Measurements from ENCODE around the gene PIK3AP1. TPM values are rescaled to one million over a fixed set of nuclear protein-coding genes. Genes with fewer than 3 reads are reported as not detected.
"Not testable (repeated sequence)": the region's sequence is repeated elsewhere in the genome, so short reads cannot be mapped to it uniquely, and the experiment has no call there.

Gene PIK3AP1
- total RNA-seq, 1 donor from 2014 or later: 9.6 TPM

DNA sequence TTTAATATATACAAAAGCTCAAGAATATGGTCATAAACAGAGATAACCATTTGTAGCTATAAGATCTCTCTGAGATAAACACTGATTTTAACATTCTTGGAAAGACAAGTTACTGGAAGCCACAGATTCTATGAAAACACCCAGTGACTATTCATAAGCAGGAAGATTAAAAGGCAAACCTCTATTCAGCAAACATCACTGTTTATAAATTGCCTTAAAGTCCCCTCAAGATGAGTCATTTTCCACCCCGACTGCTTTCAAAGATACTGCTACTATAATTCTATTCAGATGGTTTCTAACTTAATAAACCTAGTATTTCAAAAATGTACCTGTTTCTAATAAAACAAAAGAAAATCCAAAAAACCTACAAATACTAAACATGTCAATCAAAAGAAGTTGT is 154.5 kb downstream of the PIK3AP1 start:
- DNase-seq: no peak
- Mint-ChIP-seq H3K4me1 (peaks cover 31% of the 10 kb centered on the region), H3K9me3 (no peaks in the 10 kb centered on the region), H3K27ac (no peak overlapping the region), H3K27me3 (no peaks in the 10 kb centered on the region), H3K4me3 (no peak overlapping the region), H3K36me3 (ENCODE audit: low read depth) (peaks cover 44% of the 10 kb centered on the region)
- intact Hi-C loops (cut with micrococcal nuclease): loop anchor here (2.0 kb wide), 1 partner anchor 23 kb away; no protein-coding TSS in a partner anchor

DNA sequence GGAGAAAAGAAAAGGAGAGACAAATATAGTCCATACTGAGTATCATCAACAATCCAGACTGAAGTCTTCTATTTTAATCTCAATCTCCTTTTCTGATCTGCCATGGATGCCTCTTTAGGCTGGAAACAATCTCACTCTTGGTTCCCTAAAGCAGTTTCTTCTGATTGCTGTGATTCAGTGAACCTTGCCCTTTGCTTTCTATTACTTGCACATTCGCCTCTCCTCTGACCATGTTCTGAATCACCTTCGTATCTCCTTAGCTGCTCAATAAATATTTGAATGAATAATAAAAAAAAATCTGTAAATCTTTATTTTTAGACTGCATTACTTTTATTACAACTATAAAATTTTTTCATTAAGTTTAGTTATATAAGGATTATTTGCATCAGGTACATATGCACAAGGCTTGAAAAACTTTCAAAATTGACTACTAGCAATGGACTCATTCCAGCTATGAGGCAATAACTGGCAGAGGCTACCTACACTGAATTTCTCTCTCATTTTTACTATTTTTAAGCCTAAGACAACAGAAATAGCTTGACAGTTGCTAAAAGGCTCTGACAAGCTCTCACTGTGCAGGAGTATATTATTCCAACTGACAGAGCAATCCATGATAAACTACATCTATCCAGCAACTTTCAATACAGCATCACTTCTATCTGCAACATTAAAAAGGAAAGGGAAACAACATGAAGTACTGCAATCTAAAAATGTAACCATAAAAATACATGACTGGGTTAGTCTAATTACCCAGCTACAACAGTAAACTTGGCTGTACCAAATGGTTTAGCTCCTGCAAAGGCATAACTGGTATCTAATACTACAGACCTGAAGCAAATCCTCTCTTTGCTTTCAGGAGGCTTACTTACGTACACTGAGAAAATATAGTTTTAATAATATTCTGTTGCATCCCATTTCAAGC is 159.1 kb downstream of the PIK3AP1 start:
- peaks cover 42% of the 10 kb centered on the region for H3K36me3 Mint-ChIP-seq (ENCODE audit: low read depth)
- H3K4me1 Mint-ChIP-seq: peaks cover 8% of the 10 kb centered on the region
- no peaks in the 10 kb centered on the region for H3K9me3 Mint-ChIP-seq
- DNase-seq: no peak
- intact Hi-C loops (cut with micrococcal nuclease): no loop called here
- no peak overlapping the region for H3K4me3 Mint-ChIP-seq
- no peaks in the 10 kb centered on the region for H3K27me3 Mint-ChIP-seq
- no peak overlapping the region for H3K27ac Mint-ChIP-seq

DNA sequence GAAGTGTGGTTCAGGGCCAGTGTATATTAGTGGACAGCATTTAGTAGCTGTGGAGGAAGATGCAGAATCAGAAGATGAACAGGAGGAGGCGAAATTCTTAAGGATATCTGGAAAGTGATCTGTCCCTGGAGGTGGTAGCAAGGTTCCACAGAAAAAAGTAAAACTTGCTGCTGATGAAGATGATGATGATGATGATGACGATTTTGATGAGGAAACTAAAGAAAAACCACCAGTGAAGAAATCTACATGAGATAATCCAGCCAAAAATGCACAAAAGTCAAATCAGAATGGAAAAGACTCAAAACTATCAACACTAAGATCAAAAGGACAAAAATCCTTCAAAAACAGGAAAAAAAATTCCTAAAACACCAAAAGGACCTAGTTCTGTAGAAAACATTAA is 159.8 kb downstream of the PIK3AP1 start:
- H3K27me3 Mint-ChIP-seq: no peaks in the 10 kb centered on the region
- no peak overlapping the region for H3K4me3 Mint-ChIP-seq

DNA sequence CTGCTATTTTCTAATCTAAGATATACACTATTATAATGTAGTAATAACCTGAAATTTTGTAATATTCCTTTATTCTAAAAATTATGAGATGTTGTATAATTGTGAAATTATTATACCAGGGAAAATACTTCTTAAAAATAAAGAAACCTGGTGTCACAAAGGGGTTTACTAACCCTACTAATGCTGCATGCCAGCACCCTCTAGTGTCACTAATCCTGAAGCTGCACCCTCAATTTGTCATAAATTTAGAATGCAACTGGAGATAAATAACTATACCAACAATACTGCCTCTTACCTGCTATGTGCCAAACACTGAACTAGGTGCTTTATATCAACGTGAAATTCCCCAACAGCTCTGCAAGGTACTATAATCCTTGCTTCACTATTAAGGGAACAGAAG is 164.3 kb downstream of the PIK3AP1 start:
- Mint-ChIP-seq H3K36me3 (ENCODE audit: low read depth) (peaks cover 23% of the 10 kb centered on the region), H3K27ac (no peak overlapping the region), H3K4me3 (no peak overlapping the region), H3K4me1 (no peaks in the 10 kb centered on the region), H3K9me3 (no peaks in the 10 kb centered on the region), H3K27me3 (no peaks in the 10 kb centered on the region)
- DNase-seq: no peak
- intact Hi-C loops (cut with micrococcal nuclease): no loop called here

More for the DNA sequence above, 159.8 kb downstream of the PIK3AP1 start:
- Mint-ChIP-seq H3K27ac (no peak overlapping the region), H3K9me3 (no peaks in the 10 kb centered on the region), H3K4me1 (peaks cover 3% of the 10 kb centered on the region), H3K36me3 (ENCODE audit: low read depth) (peaks cover 40% of the 10 kb centered on the region)
- intact Hi-C loops (cut with micrococcal nuclease): no loop called here
- DNase-seq: no peak

DNA sequence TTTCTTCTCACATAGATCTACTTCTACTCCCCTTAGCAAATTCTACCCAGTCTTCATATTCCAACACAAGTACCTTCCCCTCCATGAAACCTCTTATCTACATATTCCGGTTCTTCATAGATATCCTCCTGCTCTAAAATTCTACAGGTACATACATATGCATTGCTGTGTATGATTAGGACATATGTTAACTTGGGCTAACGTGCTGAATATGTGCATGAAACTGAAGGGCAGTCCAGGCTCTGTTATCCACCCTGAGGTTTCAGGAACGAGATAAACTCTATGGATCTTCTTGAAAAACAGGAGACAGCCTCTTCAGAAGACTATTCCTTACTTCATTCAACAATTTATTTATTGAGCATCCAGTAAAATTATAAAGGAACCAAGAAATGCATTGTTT is 165.0 kb downstream of the PIK3AP1 start:
- peaks cover 18% of the 10 kb centered on the region for H3K36me3 Mint-ChIP-seq (ENCODE audit: low read depth)
- H3K4me3 Mint-ChIP-seq: no peak overlapping the region
- no peak for DNase-seq
- no peak overlapping the region for H3K27ac Mint-ChIP-seq
- no peaks in the 10 kb centered on the region for H3K27me3 Mint-ChIP-seq
- no peaks in the 10 kb centered on the region for H3K4me1 Mint-ChIP-seq
- H3K9me3 Mint-ChIP-seq: no peaks in the 10 kb centered on the region
- intact Hi-C loops (cut with micrococcal nuclease): no loop called here

DNA sequence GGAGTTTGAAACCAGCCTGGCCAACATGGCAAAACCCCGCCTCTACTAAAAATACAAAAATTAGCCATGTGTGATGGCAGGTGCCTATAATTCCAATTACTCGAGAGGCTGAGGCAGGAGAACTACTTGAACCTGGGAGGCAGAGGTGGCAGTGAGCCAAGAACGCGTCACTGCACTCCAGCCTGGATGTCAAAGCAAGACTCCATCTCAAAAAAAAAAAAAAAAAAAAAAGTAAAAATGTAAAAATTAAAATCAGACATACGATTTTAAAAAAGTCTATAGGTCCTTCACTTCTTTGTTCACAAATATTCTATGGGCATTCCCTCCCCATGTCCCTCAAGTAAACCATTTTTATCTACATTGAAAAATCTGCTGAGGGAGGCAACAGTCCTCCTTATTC is 171.7 kb downstream of the PIK3AP1 start:
- Mint-ChIP-seq H3K9me3 (no peaks in the 10 kb centered on the region), H3K27me3 (no peaks in the 10 kb centered on the region), H3K36me3 (ENCODE audit: low read depth) (peaks cover 37% of the 10 kb centered on the region), H3K27ac (no peak overlapping the region), H3K4me3 (no peak overlapping the region), H3K4me1 (peaks cover 4% of the 10 kb centered on the region)
- no peak for DNase-seq
- intact Hi-C loops (cut with micrococcal nuclease): no loop called here

DNA sequence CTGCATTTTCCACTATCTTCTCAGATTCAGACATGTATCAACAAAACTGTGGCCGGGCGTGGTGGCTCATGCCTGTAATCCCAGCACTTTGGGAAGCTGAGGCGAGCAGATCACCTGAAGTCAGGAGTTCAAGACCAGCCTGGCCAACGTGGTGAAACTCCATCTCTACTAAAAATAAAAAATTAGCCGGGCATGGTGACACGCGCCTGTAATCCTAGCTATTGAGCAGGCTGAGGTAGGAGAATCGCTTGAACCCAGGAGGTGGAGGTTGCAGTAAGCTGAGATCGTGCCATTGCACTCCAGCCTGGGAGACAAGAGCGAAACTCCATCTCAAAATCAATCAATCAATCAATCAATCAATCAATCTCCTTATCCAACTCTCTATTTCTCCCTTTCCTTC is 174.8 kb downstream of the PIK3AP1 start:
- H3K27ac Mint-ChIP-seq; H3K4me3 Mint-ChIP-seq; intact Hi-C loops (cut with micrococcal nuclease); H3K27me3 Mint-ChIP-seq; DNase-seq; H3K4me1 Mint-ChIP-seq; H3K9me3 Mint-ChIP-seq: not testable (repeated sequence)
- peaks cover 44% of the 10 kb centered on the region for H3K36me3 Mint-ChIP-seq (ENCODE audit: low read depth)

Other genes with a start within 250 kb of the PIK3AP1 start
- not detected in 2 replicates for gene TLL2, start 206.6 kb downstream of the PIK3AP1 start, total RNA-seq
- 84.5 and 86.1 TPM in 2 replicates for gene TM9SF3, start 133.5 kb downstream of the PIK3AP1 start, total RNA-seq
- gene LCOR, start 111.8 kb upstream of the PIK3AP1 start, total RNA-seq: 20.5 and 22.6 TPM in 2 replicates

All from activated CD4-positive, alpha-beta T cell treated with anti-CD3 and anti-CD28 coated beads, Interleukin-2, amount 10 ng/mL, durations not matched to agents 24 days and 14 days (primary cell).